ENCODE measurements around the gene MARCHF2.
A peak's percentile ranks its signal among the peaks of the same experiment; 100 is the strongest.
"Not testable (repeated sequence)": the region's sequence is repeated elsewhere in the genome, so short reads cannot be mapped to it uniquely, and the experiment has no call there.

The MARCHF2 gene

GRCh38 chr19:8412783-8413628 is at the start of gene MARCHF2:
TSS of gene MARCHF2 (plus strand) at chr19:8413305. CDS start at chr19:8421841, 8,536 bp downstream.
- peak; percentile 82 for DNase-seq

- DNase-seq: no peak
Measured at GRCh38 chr19:8363803-8364771, 49.0 kb upstream of the MARCHF2 start, which contains the start of gene ANGPTL4. TSS of gene ANGPTL4 (plus strand) at chr19:8364155. CDS start at chr19:8364322, 167 bp downstream.

GRCh38 chr19:8366121-8366581 is 47.0 kb upstream of the MARCHF2 start:
- no peak for DNase-seq

GRCh38 chr19:8366961-8367326 is 46.2 kb upstream of the MARCHF2 start:
- DNase-seq: no peak

GRCh38 chr19:8367327-8368001 is 45.6 kb upstream of the MARCHF2 start:
- peak; percentile 53 for DNase-seq

- no peak for DNase-seq
Measured at GRCh38 chr19:8370176-8371010, 42.7 kb upstream of the MARCHF2 start.

- no peak for DNase-seq
Measured at GRCh38 chr19:8371011-8371804, 41.9 kb upstream of the MARCHF2 start.

- no peak for DNase-seq
Measured at GRCh38 chr19:8373867-8374813, 39.0 kb upstream of the MARCHF2 start.

GRCh38 chr19:8375766-8376165 is 37.3 kb upstream of the MARCHF2 start:
- not testable (repeated sequence) for DNase-seq

GRCh38 chr19:8376373-8376974 is 36.6 kb upstream of the MARCHF2 start:
- not testable (repeated sequence) for DNase-seq

GRCh38 chr19:8377598-8377997 is 35.5 kb upstream of the MARCHF2 start:
- no peak for DNase-seq

GRCh38 chr19:8379156-8379891 is 33.8 kb upstream of the MARCHF2 start:
- not testable (repeated sequence) for DNase-seq

- not testable (repeated sequence) for DNase-seq
Measured at GRCh38 chr19:8384569-8384968, 28.5 kb upstream of the MARCHF2 start.

- not testable (repeated sequence) for DNase-seq
Measured at GRCh38 chr19:8385103-8385502, 28.0 kb upstream of the MARCHF2 start.

- DNase-seq: not testable (repeated sequence)
Measured at GRCh38 chr19:8385566-8385965, 27.5 kb upstream of the MARCHF2 start.

- not testable (repeated sequence) for DNase-seq
Measured at GRCh38 chr19:8386419-8386818, 26.7 kb upstream of the MARCHF2 start.

GRCh38 chr19:8386990-8387389 is 26.1 kb upstream of the MARCHF2 start:
- DNase-seq: no peak

Measured in NCI-H1694 (cell line).